SH-SY5Y (cell line): ENCODE measurements around the gene HIVEP3.

Source experiments
- GATA2 ChIP-seq: IDR thresholded peaks from 2 replicates; pipeline ENCODE4 v1.6.1; 2011; ENCODE audit warnings: mild to moderate bottlenecking, low read depth, low read length
- GATA3 ChIP-seq: IDR thresholded peaks from 2 replicates; pipeline ENCODE4 v1.6.1; 2011; ENCODE audit warnings: low read depth, mild to moderate bottlenecking, low read length, moderate library complexity

- no peak for TF ChIP-seq GATA2
- TF ChIP-seq GATA3, result no peak
Observed at GRCh38 chr1:41679994-41680393, 238.7 kb downstream of the HIVEP3 start.
